NCI-H2196 treated with DMSO at 0.1 percent for 48 hours (cell line): ENCODE data around the gene PRPF40A.

ENCODE experiments used
- DNase-seq: peaks from one replicate; lab custom pipeline; 2025; ENCODE audit not compliant: unreplicated experiment; lab: John Stamatoyannopoulos, UW

PRPF40A gene

GRCh38 chr2:152622219-152622618 is 95.0 kb downstream of the PRPF40A start:
- no peak for DNase-seq

DNA sequence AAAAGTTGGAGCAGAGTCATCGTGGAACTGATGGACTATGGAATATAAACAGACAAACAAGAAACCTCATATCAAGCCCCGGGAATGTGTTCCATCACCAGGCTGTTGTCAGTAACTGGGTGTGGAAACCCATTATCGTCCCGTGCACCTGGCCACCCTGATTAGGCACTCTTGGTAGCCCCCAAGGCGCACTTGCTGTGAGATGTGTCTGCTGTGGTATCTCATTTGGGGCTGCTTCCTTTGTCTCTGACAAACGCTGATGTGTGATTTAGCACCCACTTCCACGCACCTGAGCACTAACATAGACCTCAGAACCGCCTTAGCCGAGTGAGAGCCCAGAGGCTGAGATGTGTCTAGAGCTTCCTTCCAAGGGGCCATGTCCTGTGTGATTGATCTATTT is 96.3 kb downstream of the PRPF40A start:
- DNase-seq, result no peak

GRCh38 chr2:152620208-152620607 is 97.1 kb downstream of the PRPF40A start:
- DNase-seq, result no peak

DNA sequence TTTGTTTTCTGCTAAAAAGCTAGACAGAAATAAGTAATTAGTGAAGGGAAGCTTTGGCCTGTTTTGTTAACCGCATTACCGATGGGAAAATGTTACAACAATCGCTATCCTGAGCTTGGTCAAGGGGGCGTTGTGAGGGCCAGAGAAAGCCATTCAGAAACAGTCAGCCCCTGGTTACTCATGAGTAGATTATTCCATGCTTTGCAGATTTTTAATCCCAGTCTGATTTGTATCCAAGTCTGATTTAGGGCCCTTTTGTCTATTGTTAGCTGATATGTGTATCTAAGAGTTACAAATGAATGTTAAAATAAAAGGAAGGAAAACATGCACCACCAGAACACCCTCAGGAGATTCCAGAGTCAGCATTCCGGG is 99.1 kb downstream of the PRPF40A start:
- DNase-seq, result no peak

GRCh38 chr2:152617456-152618192 is 99.6 kb downstream of the PRPF40A start:
- no peak for DNase-seq

- no peak for DNase-seq
Observed at GRCh38 chr2:152615177-152615576, 102.1 kb downstream of the PRPF40A start.

DNA sequence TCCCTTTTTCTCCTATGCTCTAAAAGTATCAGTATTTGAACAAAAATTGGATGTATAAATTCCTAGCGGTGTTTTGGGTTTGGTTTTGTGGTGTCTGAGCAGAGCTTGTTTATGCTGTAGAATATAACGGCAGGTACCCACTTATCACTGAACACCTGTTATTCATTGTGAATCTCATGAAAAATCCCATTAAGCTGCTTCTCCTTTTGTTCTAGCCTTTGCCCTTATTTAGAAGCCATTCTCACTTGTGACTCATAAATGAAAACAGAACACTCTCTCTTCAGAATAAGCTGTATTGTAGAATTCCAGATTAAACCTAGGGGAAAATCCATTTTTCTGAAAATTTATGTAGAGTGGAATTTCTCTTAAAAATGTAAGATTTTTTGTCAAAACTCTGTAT is 104.0 kb downstream of the PRPF40A start:
- DNase-seq, result no peak

DNA sequence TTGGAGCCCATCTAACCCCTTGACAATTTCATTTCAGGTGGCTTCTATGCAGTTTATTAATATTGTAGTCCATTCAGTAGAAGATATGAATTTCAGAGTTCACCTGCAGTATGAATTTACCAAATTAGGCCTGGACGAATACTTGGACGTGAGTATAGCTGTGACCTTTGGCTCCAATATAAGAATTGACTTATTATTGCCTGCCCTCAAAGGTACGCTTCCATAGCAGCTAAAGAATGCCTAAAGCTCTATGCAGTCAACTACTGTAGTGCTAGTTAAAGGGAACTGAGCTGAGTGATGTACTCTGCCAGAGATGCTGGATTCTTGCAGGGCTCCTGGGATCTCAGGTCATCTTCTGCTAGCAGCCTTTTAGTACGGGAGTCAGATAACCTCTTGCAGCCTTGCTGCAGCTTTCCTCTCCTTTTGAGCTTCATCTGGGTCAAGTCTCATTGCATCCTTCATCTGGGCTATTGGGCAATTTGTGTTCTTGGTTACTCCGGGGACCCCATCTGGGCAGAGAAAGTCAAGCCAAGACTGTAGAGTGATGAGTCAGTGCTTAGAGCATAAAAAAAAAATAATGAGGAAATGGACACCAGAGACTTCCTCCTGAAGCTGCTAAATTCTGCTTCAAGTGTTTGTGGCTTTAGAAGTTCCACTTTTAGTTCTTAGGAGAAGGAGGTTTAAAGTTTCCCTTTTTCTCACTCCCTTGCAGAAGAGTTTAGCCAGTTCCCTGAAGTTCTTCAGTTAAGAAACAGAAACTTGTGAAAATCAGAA is 105.6 kb downstream of the PRPF40A start:
- DNase-seq, result no peak

DNA sequence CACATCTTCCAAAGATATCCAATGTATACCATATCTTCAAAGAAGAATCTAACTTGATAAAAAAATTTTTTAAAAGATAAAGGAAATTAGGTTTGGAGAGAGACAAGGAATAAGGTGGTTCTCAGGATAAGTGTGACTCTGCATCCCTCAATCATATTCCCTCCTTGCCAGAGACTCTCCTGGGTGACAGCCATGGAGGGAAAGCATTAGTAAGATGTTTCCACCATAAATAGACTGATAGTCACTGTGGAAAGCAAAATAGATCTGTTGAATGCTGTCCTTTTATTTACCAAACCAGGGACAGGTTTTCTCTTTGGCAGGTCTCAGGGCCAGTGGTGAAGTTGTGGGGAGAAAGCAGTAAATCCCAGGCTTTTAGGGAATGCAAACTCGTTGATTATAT is 107.6 kb downstream of the PRPF40A start:
- no peak for DNase-seq

DNA sequence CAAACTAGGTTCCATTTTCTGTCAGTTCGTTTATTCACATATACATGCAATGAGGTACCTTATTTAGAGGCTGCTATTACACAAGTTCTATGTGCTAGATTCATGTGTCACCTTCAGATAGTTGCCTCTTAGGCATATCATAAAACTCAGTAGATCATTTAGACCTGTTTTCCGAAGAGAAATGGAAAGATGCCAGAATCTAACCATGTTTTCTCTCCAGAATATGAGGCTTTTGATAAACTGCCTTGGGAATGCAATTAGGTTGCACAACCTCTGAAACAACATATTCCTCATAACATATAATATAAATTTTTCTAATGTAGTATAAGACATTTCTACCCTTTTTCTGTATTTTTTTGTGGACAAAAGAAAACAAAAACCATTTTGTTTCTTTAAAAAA is 108.1 kb downstream of the PRPF40A start:
- no peak for DNase-seq

- no peak for DNase-seq
Observed at GRCh38 chr2:152607793-152608300, 109.4 kb downstream of the PRPF40A start.

GRCh38 chr2:152606941-152607340 is 110.3 kb downstream of the PRPF40A start:
- DNase-seq, result no peak

- DNase-seq, result no peak
Observed at GRCh38 chr2:152606081-152606480, 111.2 kb downstream of the PRPF40A start.

DNA sequence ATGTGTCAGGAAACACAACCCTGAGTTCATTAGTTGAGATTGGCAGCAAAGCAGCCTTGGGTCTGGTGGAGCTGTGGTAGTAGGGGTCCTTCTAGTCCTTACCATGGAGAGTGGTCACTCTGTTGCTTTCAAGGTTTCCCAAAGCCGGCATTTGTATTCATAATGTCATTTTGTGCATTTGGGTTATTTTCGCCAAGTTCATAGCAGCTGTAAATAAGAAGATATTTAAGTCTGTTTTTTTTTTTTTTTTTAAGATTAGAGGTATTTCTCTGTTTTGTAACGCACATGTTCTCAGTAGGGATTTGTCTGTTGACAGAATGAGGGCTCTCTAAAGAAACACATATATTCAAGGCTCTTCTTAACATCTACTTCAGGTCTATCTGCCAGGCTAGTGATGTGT is 114.1 kb downstream of the PRPF40A start:
- DNase-seq, result no peak

DNA sequence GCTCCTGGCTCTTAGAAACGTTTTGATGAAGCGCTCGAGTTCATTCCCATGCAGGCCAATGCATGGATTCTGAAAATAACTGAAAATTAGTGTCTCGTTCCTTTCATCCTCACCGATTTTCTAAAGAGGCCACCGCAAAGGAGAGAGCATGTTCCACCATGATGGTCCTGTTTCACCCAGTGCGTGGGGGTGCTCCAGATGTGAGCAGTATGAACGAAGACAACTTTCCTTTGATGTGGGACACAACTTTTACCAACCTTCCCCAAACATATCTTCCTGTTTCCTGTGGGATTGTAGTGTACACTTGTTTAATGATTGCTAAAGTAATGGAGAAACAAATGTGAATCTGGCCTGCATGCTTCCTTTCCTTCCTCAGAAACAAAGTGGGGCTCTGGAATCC is 114.5 kb downstream of the PRPF40A start:
- DNase-seq, result no peak
